A549 treated with RU486 at 1 μM for 4 hours (cell line): ENCODE data around the gene VPS33A. TPM values are rescaled to one million over a fixed set of nuclear protein-coding genes. Genes with fewer than 3 reads are reported as not detected.

Experiments
- total RNA-seq: library from RNA; stranded (reverse); fragments of 200-300 nt; extraction: Qiagen RNA extraction; gene quantifications from 5 replicates; pipeline ENCODE4 v1.2.3, GENCODE V29; 2022; ENCODE audit warnings: low read depth

The VPS33A gene
- 17.5 to 20.6 TPM (median 19.6 TPM) in 5 replicates for total RNA-seq

DNA sequence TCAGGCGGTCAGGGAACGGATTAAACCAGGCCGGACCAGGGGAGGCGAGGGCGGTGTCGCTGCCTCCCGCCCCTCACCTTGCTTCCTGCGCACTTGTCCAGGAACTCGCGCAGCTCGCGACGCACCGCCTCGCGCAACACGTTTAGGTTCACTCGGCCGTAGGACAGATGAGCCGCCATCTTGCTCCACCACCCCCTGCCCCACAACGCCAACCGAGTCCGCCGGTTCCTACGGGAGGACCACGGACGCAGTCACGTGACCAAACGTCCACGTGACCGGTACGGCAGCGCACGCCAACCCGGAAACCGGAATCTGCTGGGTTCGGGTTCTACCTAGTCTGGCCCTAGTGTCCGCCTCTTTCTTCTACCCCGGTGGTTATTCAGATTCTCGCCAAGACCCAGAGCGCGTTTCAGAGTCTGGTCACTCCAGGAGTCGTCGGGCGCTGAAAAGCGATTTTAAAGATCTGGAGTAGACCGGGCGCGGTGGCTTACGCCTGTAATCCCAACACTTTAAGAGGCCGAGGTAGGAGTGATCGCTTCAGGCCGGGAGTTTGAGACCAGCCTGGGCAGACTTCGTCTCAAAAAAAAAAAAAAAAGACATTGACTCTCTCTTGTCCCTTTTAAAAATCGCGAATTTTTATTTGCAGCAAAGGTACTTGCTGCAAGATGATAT is at the start of gene VPS33A:
Gene VPS33A (minus strand): TSS at position 265 of the 672 bp plus-strand sequence. CDS start 86 bp downstream, at position 179.

DNA sequence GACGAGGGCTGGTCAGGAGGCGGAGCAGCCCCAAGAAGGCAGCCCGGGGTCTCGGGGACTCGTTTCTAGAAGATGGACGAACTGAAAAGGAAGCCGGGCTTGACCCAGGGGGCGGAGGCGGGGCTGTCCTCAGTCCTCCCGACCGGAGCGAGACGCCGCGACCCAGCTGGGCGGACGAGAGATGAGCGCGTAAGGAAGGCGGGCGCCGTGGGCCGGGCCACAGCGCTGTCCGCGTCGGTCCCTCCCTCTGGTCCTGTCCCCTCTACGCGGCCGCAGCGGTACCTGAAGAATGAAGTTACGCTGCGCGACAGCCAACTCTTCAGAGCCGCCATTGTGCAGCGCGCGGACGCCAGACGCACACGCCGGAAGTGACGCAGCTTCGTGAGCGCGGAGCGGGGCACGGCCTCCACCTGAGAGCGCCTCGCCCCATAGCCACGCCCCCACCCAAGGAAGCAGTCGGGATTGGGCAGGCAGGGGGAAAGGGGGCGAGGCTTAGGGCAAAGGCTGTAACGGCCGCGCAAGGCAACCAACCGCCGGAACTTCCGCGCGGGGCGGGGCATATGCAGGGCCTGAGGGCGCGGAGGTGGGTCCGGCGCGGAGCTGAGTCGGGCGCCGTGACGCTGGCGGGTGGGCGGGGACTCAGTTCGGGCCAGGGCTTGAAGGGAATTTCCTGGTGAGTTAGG is 40.5 kb downstream of the VPS33A start, which contains the start of gene DIABLO:
Gene DIABLO (minus strand): TSS at position 370 of the 683 bp plus-strand sequence. CDS start 38 bp downstream, at position 332.

DNA sequence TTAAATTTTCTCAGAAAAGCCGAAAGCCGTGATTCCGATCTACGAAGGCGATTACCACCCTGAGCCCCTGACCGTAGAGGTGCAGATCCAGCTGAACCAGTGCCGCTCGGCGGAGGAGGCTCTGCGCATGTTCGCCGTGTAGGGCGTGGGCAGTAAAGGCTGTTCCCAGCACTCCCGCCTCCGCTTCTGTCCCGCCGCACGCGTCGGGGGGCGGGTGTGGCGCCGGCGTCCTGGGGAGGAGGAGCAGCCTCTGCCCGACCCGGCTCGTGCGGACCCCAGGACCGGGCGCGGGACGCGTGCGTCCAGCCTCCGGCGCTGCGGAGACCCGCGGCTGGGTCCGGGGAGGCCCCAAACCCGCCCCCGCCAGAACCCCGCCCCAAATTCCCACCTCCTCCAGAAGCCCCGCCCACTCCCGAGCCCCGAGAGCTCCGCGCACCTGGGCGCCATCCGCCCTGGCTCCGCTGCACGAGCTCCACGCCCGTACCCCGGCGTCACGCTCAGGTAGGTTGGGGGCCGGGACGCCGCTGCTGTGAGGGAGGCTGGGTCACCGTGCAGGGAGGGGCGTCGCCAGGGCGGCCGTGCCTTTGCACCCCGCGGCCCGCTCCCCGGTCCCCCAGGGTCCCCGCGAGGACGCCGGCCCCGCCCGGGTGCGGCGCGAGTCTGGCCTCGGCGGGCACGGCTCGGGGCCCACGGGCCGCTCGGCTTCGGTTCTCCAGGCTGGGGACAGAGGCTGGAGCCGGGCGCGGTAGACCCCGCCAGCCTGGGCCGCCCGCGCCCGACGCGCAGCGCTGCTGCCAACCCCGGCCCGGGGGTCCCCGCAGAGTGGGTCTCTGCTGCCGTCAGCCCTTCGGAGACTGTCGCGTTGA is 62.8 kb downstream of the VPS33A start, which contains the start of gene B3GNT4:
Gene B3GNT4 (plus strand): TSS at position 409 of the 866 bp plus-strand sequence. CDS start 910 bp downstream, outside the sequence.

DNA sequence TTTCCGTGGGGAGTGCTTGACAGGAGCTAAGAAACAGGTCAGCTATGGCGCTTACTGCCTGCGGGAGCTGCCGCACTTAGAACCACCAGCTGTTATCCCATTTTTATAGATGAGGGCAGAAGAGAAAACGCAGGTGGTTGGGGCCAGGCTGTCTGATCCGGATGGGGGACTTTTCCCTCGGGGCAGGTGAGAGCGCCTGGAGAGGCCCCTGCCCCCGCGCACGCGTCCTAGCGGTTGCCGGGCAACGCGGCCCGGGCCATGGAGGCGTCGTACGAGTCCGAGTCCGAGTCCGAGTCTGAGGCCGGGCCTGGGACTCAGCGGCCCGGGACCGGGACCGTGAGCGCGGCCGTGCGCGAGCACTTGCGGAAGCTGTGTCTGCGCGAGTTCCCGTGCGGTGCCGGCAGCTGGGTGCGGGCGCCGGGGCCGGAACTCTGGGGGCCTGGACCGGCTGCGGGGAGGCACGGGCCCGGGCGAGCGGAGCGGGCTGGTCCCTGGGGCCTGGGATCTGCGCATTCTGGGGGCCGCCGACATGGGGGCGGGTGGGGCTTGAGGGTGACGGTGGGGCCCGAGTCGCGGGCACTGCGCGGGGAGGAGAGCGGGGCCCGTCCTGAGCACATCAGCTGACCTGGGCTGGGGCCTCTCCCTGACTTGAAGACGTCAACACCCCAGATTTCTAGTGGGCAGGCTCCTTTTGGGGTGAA is 83.3 kb downstream of the VPS33A start, which contains the start of gene LRRC43:
Gene LRRC43 (plus strand): TSS at position 237 of the 701 bp plus-strand sequence. CDS start 22 bp downstream, at position 259.

Other genes starting within 250 kb of the VPS33A start
- gene BCL7A, start 244.6 kb downstream of the VPS33A start, total RNA-seq, result 9.3 to 13.5 TPM (median 12.8 TPM) in 5 replicates
- gene MLXIP, start 187.7 kb downstream of the VPS33A start, total RNA-seq, result 22.7 to 34.2 TPM (median 27.3 TPM) in 5 replicates
- not detected in 5 replicates for gene IL31, start 92.3 kb downstream of the VPS33A start, total RNA-seq
- gene LRRC43, start 83.4 kb downstream of the VPS33A start, total RNA-seq, result 0.10 to 0.27 TPM (median 0.14 TPM) in 3 of 5 replicates, not detected in the others
- 0.21 to 0.80 TPM (median 0.53 TPM) in 5 replicates for gene B3GNT4, start 62.8 kb downstream of the VPS33A start, total RNA-seq
- 69.3 to 78.3 TPM (median 74.1 TPM) in 5 replicates for gene DIABLO, start 40.4 kb downstream of the VPS33A start, total RNA-seq
- 40.3 to 58.9 TPM (median 45.6 TPM) in 5 replicates for gene CLIP1, start 156.2 kb upstream of the VPS33A start, total RNA-seq
- gene ZCCHC8, start 234.4 kb upstream of the VPS33A start, total RNA-seq, result 18.9 to 27.6 TPM (median 24.9 TPM) in 5 replicates